Measurements from ENCODE around the gene R3HDM2. TPM values are rescaled to one million over a fixed set of nuclear protein-coding genes. Genes with fewer than 3 reads are reported as not detected.

R3HDM2 gene
- total and polyA plus RNA-seq, 2 of the 13 experiments (the other 11 are each of a cell fraction or from before 2014, with no cell fraction given): 11.1 to 23.5 TPM

- TF ChIP-seq ZNF800 (CRISPR knock-in tag; IDR thresholded peaks at IDR 0.05) (peak; percentile 78; the same call in 1 of the 2 replicates), BCLAF1 (IDR thresholded peaks at IDR 0.05) (no peak), AKAP8 (CRISPR knock-in tag; IDR thresholded peaks at IDR 0.05) (no peak), PCBP2 (optimal IDR thresholded peaks at IDR 0.05; ENCODE audit: low read depth, low read length, poor library complexity, severe bottlenecking) (no peak), U2AF1 (optimal IDR thresholded peaks at IDR 0.05; ENCODE audit: low read depth, low read length) (no peak), ASH2L (IDR thresholded peaks at IDR 0.05; ENCODE audit: insufficient read length, low read depth, low read length) (peak; percentile 60), CREB1 (IDR thresholded peaks at IDR 0.05) (no peak), CREB1 (CRISPR knock-in tag; IDR thresholded peaks at IDR 0.05) (no peak), RFX1 (IDR thresholded peaks at IDR 0.05) (no peak), NR3C1 (CRISPR knock-in tag; IDR thresholded peaks at IDR 0.05) (no peak), KDM6A (CRISPR knock-in tag; IDR thresholded peaks at IDR 0.05; ENCODE audit: low read depth) (no peak), ZNF101 (CRISPR knock-in tag; IDR thresholded peaks at IDR 0.05; ENCODE audit: borderline replicate concordance, low read depth) (no peak), ZNF3 (CRISPR knock-in tag; IDR thresholded peaks at IDR 0.05) (no peak), DMAP1 (CRISPR knock-in tag; IDR thresholded peaks at IDR 0.05) (peak; percentile 93), ZNF260 (CRISPR knock-in tag; IDR thresholded peaks at IDR 0.05; ENCODE audit: borderline replicate concordance, low read depth) (no peak), TGIF2 (CRISPR knock-in tag; IDR thresholded peaks at IDR 0.05) (no peak; the same call in 1 of the 2 replicates), REXO4 (CRISPR knock-in tag; IDR thresholded peaks at IDR 0.05; ENCODE audit: borderline replicate concordance) (no peak), MXD1 (CRISPR knock-in tag; IDR thresholded peaks at IDR 0.05) (peak; percentile 30; the same call in 1 of the 2 replicates), ISL2 (CRISPR knock-in tag; IDR thresholded peaks at IDR 0.05) (no peak; the same call in 1 of the 2 replicates), TCF7 (IDR thresholded peaks at IDR 0.05; ENCODE audit: low read depth) (no peak), ZNF441 (CRISPR knock-in tag; IDR thresholded peaks at IDR 0.05; ENCODE audit: borderline replicate concordance) (no peak), GFI1 (CRISPR knock-in tag; IDR thresholded peaks at IDR 0.05; ENCODE audit: borderline replicate concordance) (no peak), ZNF672 (CRISPR knock-in tag; IDR thresholded peaks at IDR 0.05) (no peak), MZF1 (CRISPR knock-in tag; IDR thresholded peaks at IDR 0.05; ENCODE audit: borderline replicate concordance) (no peak), ZNF614 (CRISPR knock-in tag; IDR thresholded peaks at IDR 0.05; ENCODE audit: borderline replicate concordance) (no peak), GMEB1 (CRISPR knock-in tag; IDR thresholded peaks at IDR 0.05; ENCODE audit: borderline replicate concordance) (peak; percentile 44; the same call in 1 of the 2 replicates)
These were observed 201.0 kb downstream of the R3HDM2 start, which contains the start of gene SHMT2 (continued) for GRCh38 chr12:57229634-57230380.
